ENCODE data around the gene ZNF865. TPM values are rescaled to one million over a fixed set of nuclear protein-coding genes. Genes with fewer than 3 reads are reported as not detected.
"Not testable (repeated sequence)": the region's sequence is repeated elsewhere in the genome, so short reads cannot be mapped to it uniquely, and the experiment has no call there.

ZNF865 gene
- total RNA-seq, 1 experiment from 2014 or later, result 5.5 TPM

GRCh38 chr19:55581145-55581822 lies 24.2 kb upstream of the ZNF865 start:
- ATAC-seq (peak; percentile 14), DNase-seq (peak; percentile 45)
- no peaks in the 10 kb centered on the region for H3K9me3 ChIP-seq (ENCODE audit: low read length)
- H3K36me3 ChIP-seq (ENCODE audit: low read depth, low read length), result no peaks in the 10 kb centered on the region; the same call in 1 of the 2 replicates
- TSS peak; percentile 95 for BruUV-seq (replicated peaks)
- H3K9ac ChIP-seq (ENCODE audit: low read length), result peak overlapping the region; percentile 98
- H3F3A ChIP-seq (ENCODE audit: low read length, unreplicated experiment), result no peaks in the 10 kb centered on the region
- H3K4me1 ChIP-seq (ENCODE audit: insufficient read depth, low read length), result peaks cover 10% of the 10 kb centered on the region
- H3K9me2 ChIP-seq (replicated peaks; ENCODE audit: low read length), result no peaks in the 10 kb centered on the region
- intact Hi-C loops (cut with micrococcal nuclease), result loop anchor here (2.0 kb wide), 2 partner anchors 18 to 32 kb away; partner anchors contain the start of gene FIZ1
- no peaks in the 10 kb centered on the region for H4K20me1 ChIP-seq (ENCODE audit: low read length)
- H3K4me3 ChIP-seq (ENCODE audit: low read length), result peak overlapping the region; percentile 93
- POLR2A ChIA-PET (ENCODE audit: unreplicated experiment), result interaction anchor here (0.5 to 0.7 kb wide), 2 partner anchors 18 to 73 kb away, joined by 3 read pairs; partner anchors contain the start of gene FIZ1
- H2AFZ ChIP-seq (ENCODE audit: low read length), result peak overlapping the region; percentile 98
- H3K79me2 ChIP-seq (ENCODE audit: low read length), result peaks cover 24% of the 10 kb centered on the region
- no peaks in the 10 kb centered on the region for H3K27me3 ChIP-seq (ENCODE audit: low read length)
- no peak overlapping the region for H3K27ac ChIP-seq (ENCODE audit: low read length)
- TF ChIP-seq CTCF (conservative IDR thresholded peaks at IDR 0.05; ENCODE audit: low read depth, low read length) (no peak), EZH2 (IDR thresholded peaks at IDR 0.05; ENCODE audit: low read length, unreplicated experiment) (no peak), EZH2phosphoT487 (IDR thresholded peaks at IDR 0.05; ENCODE audit: borderline replicate concordance, low read length) (no peak)
- CTCF ChIA-PET, result interaction anchor here (0.7 kb wide), 1 partner anchor 18 kb away, joined by 4 read pairs; the partner anchor contains the start of gene FIZ1
- H3K4me2 ChIP-seq (ENCODE audit: low read length), result peak overlapping the region; percentile 88

DNA sequence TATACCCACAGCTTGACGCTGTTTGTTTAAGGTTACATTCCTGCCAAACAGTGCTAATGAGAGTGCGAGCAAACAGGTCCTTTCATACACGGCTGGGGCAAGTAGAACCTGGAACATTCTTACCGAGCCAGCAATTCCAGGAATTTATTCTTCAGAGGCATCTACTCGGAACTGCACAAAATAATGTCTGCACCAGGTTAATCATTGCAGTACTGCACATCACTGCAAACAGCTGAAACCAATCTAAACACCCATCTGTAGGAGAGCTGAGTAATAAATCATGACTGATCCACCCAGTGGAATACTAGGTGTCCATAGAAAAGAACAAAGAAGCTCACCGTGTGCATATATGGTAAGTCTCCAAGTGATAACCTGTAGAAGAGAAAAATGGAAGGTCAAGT lies 23.6 kb upstream of the ZNF865 start:
- Histone ChIP-seq H3K27me3 (ENCODE audit: low read length) (no peaks in the 10 kb centered on the region), H3K4me2 (ENCODE audit: low read length) (peak overlapping the region; percentile 88; the same call in 1 of the 2 replicates), H3K27ac (ENCODE audit: low read length) (no peak overlapping the region), H3K9me2 (replicated peaks; ENCODE audit: low read length) (no peaks in the 10 kb centered on the region), H2AFZ (ENCODE audit: low read length) (no peak overlapping the region; the same call in 1 of the 2 replicates), H3K4me1 (ENCODE audit: insufficient read depth, low read length) (peaks cover 12% of the 10 kb centered on the region), H3F3A (ENCODE audit: low read length, unreplicated experiment) (no peaks in the 10 kb centered on the region), H3K9me3 (ENCODE audit: low read length) (no peaks in the 10 kb centered on the region), H3K4me3 (ENCODE audit: low read length) (no peak overlapping the region), H3K9ac (ENCODE audit: low read length) (no peak overlapping the region), H4K20me1 (ENCODE audit: low read length) (no peaks in the 10 kb centered on the region), H3K36me3 (ENCODE audit: low read depth, low read length) (no peaks in the 10 kb centered on the region; the same call in 1 of the 2 replicates), H3K79me2 (ENCODE audit: low read length) (peaks cover 24% of the 10 kb centered on the region)
- TF ChIP-seq EZH2 (IDR thresholded peaks at IDR 0.05; ENCODE audit: low read length, unreplicated experiment) (no peak), EZH2phosphoT487 (IDR thresholded peaks at IDR 0.05; ENCODE audit: borderline replicate concordance, low read length) (no peak), CTCF (conservative IDR thresholded peaks at IDR 0.05; ENCODE audit: low read depth, low read length) (no peak)
- POLR2A ChIA-PET (ENCODE audit: unreplicated experiment), result interaction anchor here (0.5 to 0.7 kb wide), 2 partner anchors 17 to 73 kb away, joined by 3 read pairs; partner anchors contain the start of gene FIZ1
- DNase-seq (no peak), ATAC-seq (no peak)
- CTCF ChIA-PET, result interaction anchor here (0.7 kb wide), 1 partner anchor 18 kb away, joined by 4 read pairs; the partner anchor contains the start of gene FIZ1
- intact Hi-C loops (cut with micrococcal nuclease), result loop anchor here (2.0 kb wide), 2 partner anchors 17 to 33 kb away; partner anchors contain the start of gene FIZ1
- no TSS peak for BruUV-seq (replicated peaks)

DNA sequence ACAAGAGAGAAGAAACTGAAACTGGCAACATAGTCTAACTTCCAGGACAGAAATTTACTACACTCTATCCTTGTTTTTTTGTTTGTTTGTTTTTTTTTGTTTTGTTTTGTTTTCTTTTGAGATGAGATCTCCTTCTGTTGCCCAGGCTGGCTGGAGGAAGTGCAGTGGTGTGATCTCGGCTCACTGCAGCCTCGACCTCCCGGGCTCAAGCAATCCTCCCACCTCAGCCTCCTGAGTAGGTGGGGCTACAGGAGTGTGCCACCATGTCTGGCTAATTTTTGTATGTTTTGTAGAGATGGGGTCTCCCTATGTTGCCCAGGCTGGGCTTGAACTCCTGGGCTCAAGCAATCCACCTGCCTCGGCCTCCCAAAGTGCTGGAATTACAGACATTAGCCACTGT lies 23.2 kb upstream of the ZNF865 start:
- peaks cover 24% of the 10 kb centered on the region for H3K79me2 ChIP-seq (ENCODE audit: low read length)
- H3K36me3 ChIP-seq (ENCODE audit: low read depth, low read length); intact Hi-C loops (cut with micrococcal nuclease); BruUV-seq (replicated peaks); H3K4me3 ChIP-seq (ENCODE audit: low read length); H3K9me2 ChIP-seq (replicated peaks; ENCODE audit: low read length); DNase-seq; H3K27me3 ChIP-seq (ENCODE audit: low read length); H4K20me1 ChIP-seq (ENCODE audit: low read length); H2AFZ ChIP-seq (ENCODE audit: low read length); H3F3A ChIP-seq (ENCODE audit: low read length, unreplicated experiment); POLR2A ChIA-PET (ENCODE audit: unreplicated experiment); CTCF ChIA-PET; ATAC-seq; H3K9ac ChIP-seq (ENCODE audit: low read length); H3K9me3 ChIP-seq (ENCODE audit: low read length); H3K27ac ChIP-seq (ENCODE audit: low read length): not testable (repeated sequence)
- peaks cover 15% of the 10 kb centered on the region for H3K4me1 ChIP-seq (ENCODE audit: insufficient read depth, low read length)
- H3K4me2 ChIP-seq (ENCODE audit: low read length), result peak overlapping the region; percentile 88; the same call in 1 of the 2 replicates

DNA sequence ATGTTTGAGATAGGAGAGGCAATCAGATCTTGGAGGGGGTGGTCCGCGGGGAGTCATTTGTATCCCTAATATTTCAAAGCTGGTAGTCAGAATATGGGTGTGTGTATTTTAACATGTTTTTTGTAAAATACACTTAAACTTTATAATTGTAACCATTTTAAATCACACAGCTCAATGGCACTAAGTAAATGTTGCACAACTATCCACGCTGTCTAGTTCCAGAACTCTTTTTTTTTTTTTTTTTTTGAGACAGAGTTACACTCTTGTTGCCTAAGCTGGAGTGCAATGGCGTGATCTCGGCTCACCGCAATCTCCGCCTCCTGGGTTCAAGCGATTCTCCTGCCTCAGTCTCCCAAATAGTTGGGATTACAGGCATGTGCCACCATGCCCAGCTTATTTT lies 21.6 kb upstream of the ZNF865 start:
- H3K9ac ChIP-seq (ENCODE audit: low read length); H3K4me2 ChIP-seq (ENCODE audit: low read length); BruUV-seq (replicated peaks); H3K9me3 ChIP-seq (ENCODE audit: low read length); H3K36me3 ChIP-seq (ENCODE audit: low read depth, low read length); H4K20me1 ChIP-seq (ENCODE audit: low read length); H3F3A ChIP-seq (ENCODE audit: low read length, unreplicated experiment); H3K4me3 ChIP-seq (ENCODE audit: low read length); H3K27ac ChIP-seq (ENCODE audit: low read length); H3K27me3 ChIP-seq (ENCODE audit: low read length); DNase-seq; CTCF ChIA-PET; H2AFZ ChIP-seq (ENCODE audit: low read length); H3K9me2 ChIP-seq (replicated peaks; ENCODE audit: low read length); intact Hi-C loops (cut with micrococcal nuclease); ATAC-seq; POLR2A ChIA-PET (ENCODE audit: unreplicated experiment): not testable (repeated sequence)
- Histone ChIP-seq H3K79me2 (ENCODE audit: low read length) (peaks cover 20% of the 10 kb centered on the region), H3K4me1 (ENCODE audit: insufficient read depth, low read length) (peaks cover 15% of the 10 kb centered on the region)

Measured in PC-3 (cell line).